B cell (primary cell): ENCODE measurements around the gene TMEM94.

Source experiments
- CTCF ChIP-seq: fragments of 200-600 bp; IDR thresholded peaks from one replicate; pipeline ENCODE4 v1.8.0; 2022; ENCODE audit warnings: antibody characterized with exemption, mild to moderate bottlenecking
- EZH2 ChIP-seq: IDR thresholded peaks from 2 replicates; pipeline ENCODE4 v1.6.1; 2012; ENCODE audit warnings: borderline replicate concordance, low read depth, mild to moderate bottlenecking, moderate library complexity, low read length; ENCODE audit not compliant: insufficient read depth, poor library complexity, severe bottlenecking

GRCh38 chr17:75524269-75524969, 68.0 kb downstream of the TMEM94 start:
- TF ChIP-seq CTCF (no peak), EZH2 (no peak)
